HepG2 (cell line): ENCODE results near the gene DELE1. TPM values are rescaled to one million over a fixed set of nuclear protein-coding genes. Genes with fewer than 3 reads are reported as not detected.

Experiments used
- DNMT3B ChIP-seq: conservative IDR thresholded peaks from 2 replicates; pipeline ENCODE4 v1.6.1; 2016; ENCODE audit warnings: missing biosample characterization, control low read depth
- ELF3 ChIP-seq: IDR thresholded peaks from 2 replicates; pipeline ENCODE4 v1.6.1; 2016; ENCODE audit warnings: missing genetic modification reagents, missing compliant biosample characterization
- HNRNPH1 ChIP-seq: fragments of 200-400 bp; formaldehyde crosslinking; optimal IDR thresholded peaks from 2 replicates; pipeline ENCODE3; 2017; ENCODE audit warnings: mild to moderate bottlenecking, low read depth, low read length
- KDM2A ChIP-seq: sonication (generic); formaldehyde crosslinking; IDR thresholded peaks from 2 replicates; pipeline ENCODE4 v1.4.0; 2020; ENCODE audit warnings: low read depth, missing genetic modification reagents, borderline replicate concordance
- KDM5B ChIP-seq: sonication (generic); formaldehyde crosslinking; IDR thresholded peaks from 2 replicates; pipeline ENCODE4 v1.4.0; 2020; ENCODE audit warnings: missing genetic modification reagents, mild to moderate bottlenecking, borderline replicate concordance
- NFE2L1 ChIP-seq: sonication (generic); formaldehyde crosslinking; IDR thresholded peaks from 2 replicates; pipeline ENCODE4 v1.4.0; 2020; ENCODE audit warnings: missing genetic modification reagents, mild to moderate bottlenecking, borderline replicate concordance
- NFE2L2 ChIP-seq: fragments of 150-350 bp; IDR thresholded peaks from 2 replicates; pipeline ENCODE4 v1.6.1; 2014; ENCODE audit warnings: low read length
- PHF8 ChIP-seq: sonication (generic); formaldehyde crosslinking; IDR thresholded peaks from 2 replicates; pipeline ENCODE4 v1.5.0; 2020; ENCODE audit warnings: missing genetic modification reagents
- SOX6 ChIP-seq, 2 experiments: fragments of 450-650 bp in 1 of 2; sonication (generic) in 1 of 2; formaldehyde crosslinking in 1 of 2; IDR thresholded peaks; 2 replicates each; pipeline versions ENCODE4 v1.4.0 to v1.6.1; 2017 to 2020; ENCODE audit warnings: antibody characterized with exemption in 1 of 2, mild to moderate bottlenecking in 1 of 2, missing genetic modification reagents in 1 of 2
- STAT5B ChIP-seq: sonication (generic); formaldehyde crosslinking; IDR thresholded peaks from 2 replicates; pipeline ENCODE4 v1.4.0; 2020; ENCODE audit warnings: missing genetic modification reagents
- ZNF180 ChIP-seq: sonication (generic); formaldehyde crosslinking; IDR thresholded peaks from 2 replicates; pipeline ENCODE4 v1.4.0; 2020; ENCODE audit warnings: low read depth, missing genetic modification reagents, borderline replicate concordance
- ZNF451 ChIP-seq: sonication (generic); formaldehyde crosslinking; IDR thresholded peaks from 2 replicates; pipeline ENCODE4 v1.5.0; 2020; ENCODE audit warnings: mild to moderate bottlenecking, missing genetic modification reagents
- ZNF629 ChIP-seq: sonication (generic); formaldehyde crosslinking; conservative IDR thresholded peaks from 2 replicates; pipeline ENCODE4 v1.5.0; 2020; ENCODE audit warnings: missing genetic modification reagents
- ZNF644 ChIP-seq: IDR thresholded peaks from 2 replicates; pipeline ENCODE4 v1.6.1; 2016; ENCODE audit warnings: low read depth
- ZNF792 ChIP-seq: IDR thresholded peaks from 2 replicates; pipeline ENCODE4 v1.6.1; 2016
- polyA plus RNA-seq, 8 experiments: library from polyadenylated mRNA; depleted of rRNA in 3 of 8; stranded (reverse) in 7 of 8; unstranded in 1 of 8; fragments of >200 nt; fragmentation: Illumina TruSeq in 4 of 8; extraction: Trizol in 4 of 8; gene quantifications; 2 replicates each; pipeline versions ENCODE4 v1.2.1 to v1.2.3, GENCODE V29; 2011 to 2016; ENCODE audit warnings: low read depth in 4 of 8, missing spikeins in 1 of 8, mixed read lengths in 1 of 8; ENCODE audit not compliant: insufficient read depth in 1 of 8
- total RNA-seq, 5 experiments: library from RNA; depleted of rRNA; stranded (reverse); fragments of >200 nt; fragmentation: Illumina TruSeq; extraction: Trizol; gene quantifications; 2 replicates each; pipeline ENCODE4 v1.2.3, GENCODE V29; 2016; ENCODE audit warnings: low read depth in 1 of 5
- TF ChIP-seq, protein P1 (sequence below): IDR thresholded peaks from 2 replicates; pipeline ENCODE4 v1.6.1; 2016; ENCODE audit warnings: mild to moderate bottlenecking, missing biosample characterization, missing genetic modification reagents
- TF ChIP-seq, protein P2 (sequence below), 2 experiments: fragments of 450-650 bp in 1 of 2; sonication (generic) in 1 of 2; formaldehyde crosslinking in 1 of 2; IDR thresholded peaks; 2 replicates each; pipeline versions ENCODE4 v1.6.1 to v1.8.0; 2016 to 2022; ENCODE audit warnings: antibody characterized with exemption in 1 of 2, mild to moderate bottlenecking in 1 of 2, missing genetic modification reagents in 1 of 2
- TF ChIP-seq, protein P3 (sequence below): sonication (generic); formaldehyde crosslinking; IDR thresholded peaks from 2 replicates; pipeline ENCODE4 v1.5.0; 2020; ENCODE audit warnings: mild to moderate bottlenecking, missing genetic modification reagents

The DELE1 gene
- total and polyA plus RNA-seq, 2 of the 13 experiments (the other 11 are each of a cell fraction or from before 2014, with no cell fraction given) = 57.5 to 90.3 TPM

DNA sequence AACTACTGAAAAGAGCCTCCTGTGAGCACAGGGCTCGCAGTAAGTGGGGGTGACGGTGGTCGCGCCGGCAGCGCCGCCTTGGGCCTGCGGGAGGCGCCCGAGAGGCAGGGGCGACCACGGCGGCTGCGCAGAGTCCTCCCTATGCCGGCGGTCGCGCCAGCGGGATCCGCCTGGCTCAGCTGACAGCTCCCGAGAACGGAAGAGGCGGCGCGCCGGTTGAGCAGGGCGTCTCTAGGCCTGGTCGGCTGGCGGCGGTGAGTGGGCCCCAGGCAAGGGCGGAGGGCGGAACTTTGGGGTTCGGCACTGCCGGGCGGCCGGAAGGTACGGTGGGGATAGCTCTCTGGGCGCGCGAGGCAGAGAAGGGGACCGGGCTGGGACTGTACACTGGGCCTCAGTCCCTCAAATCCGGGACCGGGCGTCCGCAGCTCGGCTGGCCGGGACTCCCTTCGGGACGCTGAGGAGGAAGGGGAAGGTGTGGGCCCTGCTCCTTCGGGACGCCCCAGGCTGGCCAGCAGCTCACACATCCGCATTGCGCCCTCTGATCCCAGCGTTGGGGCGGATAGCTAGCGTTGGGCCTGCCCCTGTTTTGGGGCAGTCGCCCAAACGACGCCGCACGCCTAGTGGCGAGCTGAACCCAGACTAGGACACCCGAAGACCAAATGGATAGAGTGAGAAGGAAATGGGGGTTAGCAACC is 45.4 kb downstream of the DELE1 start, which contains the start of gene RNF14 (continued):
- TF ChIP-seq NFE2L1 (CRISPR knock-in tag) = no peak
- peak; percentile 53 for TF ChIP-seq HNRNPH1
- TF ChIP-seq, protein P1, sequence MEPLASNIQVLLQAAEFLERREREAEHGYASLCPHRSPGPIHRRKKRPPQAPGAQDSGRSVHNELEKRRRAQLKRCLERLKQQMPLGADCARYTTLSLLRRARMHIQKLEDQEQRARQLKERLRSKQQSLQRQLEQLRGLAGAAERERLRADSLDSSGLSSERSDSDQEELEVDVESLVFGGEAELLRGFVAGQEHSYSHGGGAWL (CRISPR knock-in tag) = peak; percentile 90; the same call in 1 of the 2 replicates
- TF ChIP-seq ZNF644 = no peak
- TF ChIP-seq, protein P2, sequence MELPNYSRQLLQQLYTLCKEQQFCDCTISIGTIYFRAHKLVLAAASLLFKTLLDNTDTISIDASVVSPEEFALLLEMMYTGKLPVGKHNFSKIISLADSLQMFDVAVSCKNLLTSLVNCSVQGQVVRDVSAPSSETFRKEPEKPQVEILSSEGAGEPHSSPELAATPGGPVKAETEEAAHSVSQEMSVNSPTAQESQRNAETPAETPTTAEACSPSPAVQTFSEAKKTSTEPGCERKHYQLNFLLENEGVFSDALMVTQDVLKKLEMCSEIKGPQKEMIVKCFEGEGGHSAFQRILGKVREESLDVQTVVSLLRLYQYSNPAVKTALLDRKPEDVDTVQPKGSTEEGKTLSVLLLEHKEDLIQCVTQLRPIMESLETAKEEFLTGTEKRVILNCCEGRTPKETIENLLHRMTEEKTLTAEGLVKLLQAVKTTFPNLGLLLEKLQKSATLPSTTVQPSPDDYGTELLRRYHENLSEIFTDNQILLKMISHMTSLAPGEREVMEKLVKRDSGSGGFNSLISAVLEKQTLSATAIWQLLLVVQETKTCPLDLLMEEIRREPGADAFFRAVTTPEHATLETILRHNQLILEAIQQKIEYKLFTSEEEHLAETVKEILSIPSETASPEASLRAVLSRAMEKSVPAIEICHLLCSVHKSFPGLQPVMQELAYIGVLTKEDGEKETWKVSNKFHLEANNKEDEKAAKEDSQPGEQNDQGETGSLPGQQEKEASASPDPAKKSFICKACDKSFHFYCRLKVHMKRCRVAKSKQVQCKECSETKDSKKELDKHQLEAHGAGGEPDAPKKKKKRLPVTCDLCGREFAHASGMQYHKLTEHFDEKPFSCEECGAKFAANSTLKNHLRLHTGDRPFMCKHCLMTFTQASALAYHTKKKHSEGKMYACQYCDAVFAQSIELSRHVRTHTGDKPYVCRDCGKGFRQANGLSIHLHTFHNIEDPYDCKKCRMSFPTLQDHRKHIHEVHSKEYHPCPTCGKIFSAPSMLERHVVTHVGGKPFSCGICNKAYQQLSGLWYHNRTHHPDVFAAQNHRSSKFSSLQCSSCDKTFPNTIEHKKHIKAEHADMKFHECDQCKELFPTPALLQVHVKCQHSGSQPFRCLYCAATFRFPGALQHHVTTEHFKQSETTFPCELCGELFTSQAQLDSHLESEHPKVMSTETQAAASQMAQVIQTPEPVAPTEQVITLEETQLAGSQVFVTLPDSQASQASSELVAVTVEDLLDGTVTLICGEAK (IDR thresholded peaks at IDR 0.05) = no peak
- TF ChIP-seq, protein P2 (CRISPR knock-in tag; IDR thresholded peaks at IDR 0.05) = peak; percentile 88
- TF ChIP-seq ZNF629 (CRISPR knock-in tag) = peak; percentile 18
- TF ChIP-seq, protein P3, sequence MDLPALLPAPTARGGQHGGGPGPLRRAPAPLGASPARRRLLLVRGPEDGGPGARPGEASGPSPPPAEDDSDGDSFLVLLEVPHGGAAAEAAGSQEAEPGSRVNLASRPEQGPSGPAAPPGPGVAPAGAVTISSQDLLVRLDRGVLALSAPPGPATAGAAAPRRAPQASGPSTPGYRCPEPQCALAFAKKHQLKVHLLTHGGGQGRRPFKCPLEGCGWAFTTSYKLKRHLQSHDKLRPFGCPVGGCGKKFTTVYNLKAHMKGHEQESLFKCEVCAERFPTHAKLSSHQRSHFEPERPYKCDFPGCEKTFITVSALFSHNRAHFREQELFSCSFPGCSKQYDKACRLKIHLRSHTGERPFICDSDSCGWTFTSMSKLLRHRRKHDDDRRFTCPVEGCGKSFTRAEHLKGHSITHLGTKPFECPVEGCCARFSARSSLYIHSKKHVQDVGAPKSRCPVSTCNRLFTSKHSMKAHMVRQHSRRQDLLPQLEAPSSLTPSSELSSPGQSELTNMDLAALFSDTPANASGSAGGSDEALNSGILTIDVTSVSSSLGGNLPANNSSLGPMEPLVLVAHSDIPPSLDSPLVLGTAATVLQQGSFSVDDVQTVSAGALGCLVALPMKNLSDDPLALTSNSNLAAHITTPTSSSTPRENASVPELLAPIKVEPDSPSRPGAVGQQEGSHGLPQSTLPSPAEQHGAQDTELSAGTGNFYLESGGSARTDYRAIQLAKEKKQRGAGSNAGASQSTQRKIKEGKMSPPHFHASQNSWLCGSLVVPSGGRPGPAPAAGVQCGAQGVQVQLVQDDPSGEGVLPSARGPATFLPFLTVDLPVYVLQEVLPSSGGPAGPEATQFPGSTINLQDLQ = peak; percentile 77; the same call in 1 of the 2 replicates
- TF ChIP-seq PHF8 (CRISPR knock-in tag) = peak; percentile 99
- peak; percentile 96 for TF ChIP-seq KDM2A (CRISPR knock-in tag)
- peak; percentile 89 for TF ChIP-seq ZNF792 (CRISPR knock-in tag)
- TF ChIP-seq SOX6 (IDR thresholded peaks at IDR 0.05) = no peak
- peak; percentile 68 for TF ChIP-seq SOX6 (CRISPR knock-in tag; IDR thresholded peaks at IDR 0.05)
- no peak for TF ChIP-seq STAT5B (CRISPR knock-in tag)
- TF ChIP-seq DNMT3B (CRISPR knock-in tag) = no peak
- no peak for TF ChIP-seq ZNF180 (CRISPR knock-in tag)
- TF ChIP-seq KDM5B (CRISPR knock-in tag) = peak; percentile 90
- TF ChIP-seq ZNF451 (CRISPR knock-in tag) = 0 out of 2 replicates have a peak, but pooled peaks have one; percentile 37
- TF ChIP-seq NFE2L2 = no peak
- peak; percentile 81 for TF ChIP-seq ELF3 (CRISPR knock-in tag)
